CD4-positive, alpha-beta T cell treated with Interferon gamma for 1 hour (primary cell): ENCODE results near the gene FHIT.
"Not testable (repeated sequence)": the region's sequence is repeated elsewhere in the genome, so short reads cannot be mapped to it uniquely, and the experiment has no call there.

Experiments
- DNase-seq: peaks from one replicate; pipeline ENCODE4 v3.0.0-alpha.2; 2020

The FHIT gene

DNA sequence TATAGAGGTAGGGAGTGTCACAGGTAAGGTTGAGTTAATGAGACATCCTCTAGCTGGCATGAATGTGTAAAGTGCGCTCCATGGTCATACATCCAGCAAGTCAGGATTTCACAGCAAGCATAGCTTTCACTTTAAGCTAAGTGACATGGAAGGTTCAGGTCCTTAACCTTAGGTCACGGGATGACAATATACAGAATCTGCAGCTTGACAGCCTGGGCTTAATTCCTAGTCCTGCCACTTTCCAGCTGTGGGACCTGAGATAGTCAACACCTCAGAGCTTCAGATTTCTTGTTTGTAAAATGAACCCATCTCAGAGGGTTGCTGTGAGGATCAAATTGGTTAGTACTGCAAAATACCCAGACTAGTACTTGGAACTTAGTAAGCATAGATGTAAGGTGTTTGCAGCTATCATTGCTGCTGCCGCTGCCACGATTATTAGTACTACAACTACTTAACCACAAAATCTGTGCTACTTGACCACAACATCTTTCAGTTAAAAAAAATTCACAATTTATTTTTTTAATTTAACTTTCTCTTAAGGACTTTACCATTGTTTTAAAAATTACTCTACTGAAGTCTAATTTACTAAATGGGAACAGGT, 1311.3 kb downstream of the FHIT start:
- no peak for DNase-seq

DNA sequence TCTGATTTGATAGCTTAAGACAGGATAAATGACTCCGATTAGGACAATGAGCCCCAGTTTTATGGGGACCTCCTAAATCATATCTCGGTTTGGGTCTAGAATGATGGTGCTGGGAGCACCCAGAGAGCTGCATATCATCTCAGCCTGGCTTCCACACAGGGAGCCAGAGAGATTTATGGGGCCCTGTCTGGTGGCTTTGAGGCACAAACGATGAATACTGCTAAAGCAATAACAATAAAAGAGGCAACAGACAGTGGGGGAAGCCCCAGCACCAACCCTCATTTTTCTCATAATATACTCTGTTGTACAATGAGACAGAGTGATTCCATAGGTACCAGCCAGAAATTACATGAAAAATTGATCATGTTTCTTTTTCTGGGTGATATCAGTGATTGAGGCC, 1312.4 kb downstream of the FHIT start:
- no peak for DNase-seq

DNA sequence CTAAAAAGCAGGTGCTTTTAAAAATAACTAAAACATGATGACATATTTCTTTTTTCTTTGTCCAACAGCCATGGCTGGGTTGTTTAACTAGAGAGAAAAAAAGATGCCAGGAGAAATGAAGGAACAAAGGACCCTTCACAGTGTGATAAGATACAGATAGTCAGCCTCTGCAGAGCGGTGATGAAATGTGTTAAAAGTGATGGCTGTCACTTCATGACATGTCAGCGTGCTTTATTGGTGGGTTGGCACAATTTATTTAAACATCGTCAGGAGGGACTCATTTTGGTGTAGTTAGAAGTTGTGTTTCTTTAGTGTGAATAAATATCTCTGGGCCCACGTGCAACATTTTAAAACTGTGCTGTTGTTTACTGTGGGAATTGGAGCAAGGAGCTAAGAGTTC, 1314.1 kb downstream of the FHIT start:
- no peak for DNase-seq

DNA sequence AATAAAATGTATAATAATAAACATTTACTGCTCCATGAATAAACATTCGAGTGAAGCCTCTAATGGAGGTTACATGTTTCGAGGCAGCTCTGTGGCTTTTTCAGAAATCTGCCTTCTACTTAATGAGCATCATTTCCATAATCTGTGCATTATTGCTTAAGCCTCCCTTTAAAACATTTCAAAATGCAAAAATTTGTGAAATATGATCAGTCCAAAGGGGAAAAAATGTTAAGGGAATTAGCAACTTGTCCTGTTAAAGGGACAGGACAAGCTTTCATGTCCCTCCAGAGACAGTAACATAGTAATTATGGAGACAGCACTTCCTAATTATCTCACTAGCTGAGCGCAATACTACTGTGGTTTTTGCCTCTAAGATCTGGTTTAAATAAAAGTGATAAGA, 1314.8 kb downstream of the FHIT start:
- DNase-seq: no peak

DNA sequence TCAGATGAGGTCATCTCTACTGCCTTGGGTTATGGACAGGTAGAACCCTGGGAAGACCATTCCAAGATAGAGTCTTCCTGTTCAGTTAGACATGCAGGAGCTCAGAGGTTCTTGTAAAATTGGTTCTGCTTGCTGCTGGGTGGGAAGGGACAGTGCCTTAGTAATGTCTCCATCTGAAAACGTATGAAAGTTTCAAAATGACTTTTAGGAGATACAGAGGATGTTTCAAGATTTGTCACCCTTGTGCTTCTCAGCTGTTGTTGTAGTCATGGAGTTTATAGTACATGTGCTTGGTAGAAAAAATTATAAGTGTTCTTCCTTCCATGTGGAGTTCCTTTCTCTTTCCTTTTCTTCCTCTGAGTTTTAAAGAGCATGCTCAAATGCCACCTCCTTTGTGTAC, 1316.2 kb downstream of the FHIT start:
- no peak for DNase-seq

DNA sequence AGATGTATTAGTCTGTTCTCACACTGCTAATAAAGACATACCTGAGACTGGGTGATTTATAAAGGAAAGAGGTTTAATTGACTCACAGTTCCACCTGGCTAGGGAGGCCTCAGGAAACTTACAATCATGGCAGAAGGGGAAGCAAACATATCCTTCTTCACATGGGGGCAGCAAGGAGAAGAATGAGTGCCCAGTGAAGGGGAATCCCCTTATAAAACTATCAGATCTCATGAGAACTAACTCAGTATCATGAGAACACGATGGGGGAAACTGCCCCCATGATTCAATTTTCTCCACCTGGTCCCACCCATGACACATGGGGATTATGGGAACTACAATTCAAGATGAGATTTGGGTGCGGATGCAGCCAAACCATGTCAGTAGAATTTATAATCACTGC, 1316.7 kb downstream of the FHIT start:
- not testable (repeated sequence) for DNase-seq

- DNase-seq: no peak
Measured at GRCh38 chr3:59930170-59930569, 1321.1 kb downstream of the FHIT start.

- DNase-seq: no peak
Measured at GRCh38 chr3:59927056-59927455, 1324.2 kb downstream of the FHIT start.

- no peak for DNase-seq
Measured at GRCh38 chr3:59925946-59926345, 1325.3 kb downstream of the FHIT start.

- DNase-seq: no peak
Measured at GRCh38 chr3:59922192-59922591, 1329.1 kb downstream of the FHIT start.

DNA sequence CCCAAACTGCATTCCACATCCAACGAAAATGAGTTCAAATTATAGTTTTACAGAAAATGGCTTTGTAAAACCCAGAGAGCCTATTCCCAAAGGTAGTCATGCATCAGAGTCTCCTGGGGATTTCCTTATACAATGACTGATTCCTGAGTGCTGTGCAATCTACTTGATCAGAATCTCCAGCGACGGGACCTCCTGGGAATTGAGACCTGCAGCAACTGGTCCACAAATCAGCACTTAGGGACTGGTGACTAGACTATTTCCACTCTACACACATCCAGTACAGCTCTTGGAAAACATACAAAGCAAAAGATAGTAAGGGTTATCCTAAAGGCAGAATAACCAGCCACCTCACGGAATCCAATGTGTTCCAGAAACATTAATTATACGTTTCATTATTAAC, 1330.4 kb downstream of the FHIT start:
- DNase-seq: no peak

GRCh38 chr3:59919586-59919985, 1331.7 kb downstream of the FHIT start:
- DNase-seq: no peak

- no peak for DNase-seq
Measured at GRCh38 chr3:59914251-59914650, 1337.0 kb downstream of the FHIT start.

DNA sequence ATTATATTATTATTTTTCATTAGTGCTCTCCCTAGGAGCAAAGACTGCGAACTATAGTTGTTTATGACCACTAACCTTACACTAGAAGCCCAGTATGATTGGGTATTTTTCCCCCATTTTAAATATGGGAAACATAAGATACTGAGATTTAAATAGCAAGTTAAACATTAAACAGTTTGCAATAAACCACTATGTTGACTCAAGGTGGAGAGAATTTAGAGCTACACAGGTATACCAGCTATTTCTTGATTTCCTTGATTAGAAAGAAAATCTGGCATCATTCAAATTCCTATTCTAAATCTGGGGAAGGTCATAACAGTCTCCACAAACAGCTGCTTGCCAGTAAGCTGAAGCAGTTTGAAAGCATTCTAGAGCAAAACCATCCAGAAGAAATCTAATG, 1337.6 kb downstream of the FHIT start:
- DNase-seq: no peak

GRCh38 chr3:59908701-59909100, 1342.6 kb downstream of the FHIT start:
- no peak for DNase-seq

- DNase-seq: no peak
Measured at GRCh38 chr3:59908280-59908679, 1343.0 kb downstream of the FHIT start.

DNA sequence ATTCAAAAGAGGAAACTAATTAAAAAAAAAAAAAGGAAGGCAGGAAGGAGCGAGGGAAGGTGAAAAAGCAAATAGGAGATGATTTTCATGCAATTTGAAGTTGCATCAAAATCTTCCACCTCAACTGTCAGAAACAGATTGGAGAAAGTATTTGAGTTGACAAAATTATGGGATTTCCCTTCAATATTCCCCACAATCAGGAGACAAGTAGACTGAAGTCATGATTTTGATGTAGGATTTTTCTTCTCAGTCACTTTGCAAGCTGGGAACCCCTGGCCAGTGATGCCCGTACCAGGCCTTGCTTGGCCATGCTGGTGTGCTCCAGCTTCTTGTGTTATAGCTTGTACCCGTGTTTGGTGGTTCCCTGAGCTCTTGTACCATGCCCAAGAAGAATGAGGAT, 1347.0 kb downstream of the FHIT start:
- no peak for DNase-seq

DNA sequence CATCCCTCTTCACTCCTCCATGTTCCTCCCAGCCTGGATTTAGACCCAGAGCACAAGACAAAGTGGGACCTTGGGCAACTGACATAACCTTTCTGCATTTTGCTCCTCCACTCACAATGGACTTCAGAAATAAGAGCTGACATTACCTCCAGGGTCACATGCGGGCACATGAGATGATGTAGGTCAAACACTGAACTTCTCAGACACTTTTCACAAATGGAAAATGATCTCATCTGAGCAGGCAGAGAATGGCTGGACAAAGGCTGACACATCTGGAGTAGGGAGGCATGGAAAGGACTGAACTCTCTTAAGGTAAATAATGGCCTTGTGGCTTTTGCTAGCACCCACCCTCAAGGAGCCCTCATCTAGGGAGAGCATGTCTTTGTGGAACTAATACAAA, 1352.2 kb downstream of the FHIT start:
- DNase-seq: no peak

DNA sequence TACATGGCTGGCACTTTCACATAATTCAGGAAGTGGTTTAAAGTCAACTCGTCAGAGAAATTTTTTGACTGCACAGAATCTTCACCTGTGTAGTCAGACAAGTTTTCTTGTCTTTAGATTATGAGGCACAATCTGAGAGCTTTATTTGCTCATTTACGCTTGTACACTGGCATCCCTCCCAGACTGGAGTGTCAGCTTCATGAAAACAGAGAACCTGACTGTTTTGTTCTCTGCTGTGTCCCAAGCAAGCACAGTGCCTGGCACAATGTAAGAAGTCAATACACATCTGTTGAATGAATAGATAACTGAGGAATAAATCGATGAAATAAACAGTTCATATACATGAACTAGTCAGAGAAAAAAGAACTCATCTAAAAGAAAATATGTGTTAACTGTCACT, 1355.3 kb downstream of the FHIT start:
- DNase-seq: no peak

- DNase-seq: no peak
Measured at GRCh38 chr3:59894425-59895121, 1356.7 kb downstream of the FHIT start.

- no peak for DNase-seq
Measured at GRCh38 chr3:59890639-59891038, 1360.6 kb downstream of the FHIT start.

- no peak for DNase-seq
Measured at GRCh38 chr3:59886790-59887189, 1364.5 kb downstream of the FHIT start.

- DNase-seq: no peak
Measured at GRCh38 chr3:59885899-59886400, 1365.3 kb downstream of the FHIT start.

- DNase-seq: no peak
Measured at GRCh38 chr3:59885101-59885500, 1366.2 kb downstream of the FHIT start.

DNA sequence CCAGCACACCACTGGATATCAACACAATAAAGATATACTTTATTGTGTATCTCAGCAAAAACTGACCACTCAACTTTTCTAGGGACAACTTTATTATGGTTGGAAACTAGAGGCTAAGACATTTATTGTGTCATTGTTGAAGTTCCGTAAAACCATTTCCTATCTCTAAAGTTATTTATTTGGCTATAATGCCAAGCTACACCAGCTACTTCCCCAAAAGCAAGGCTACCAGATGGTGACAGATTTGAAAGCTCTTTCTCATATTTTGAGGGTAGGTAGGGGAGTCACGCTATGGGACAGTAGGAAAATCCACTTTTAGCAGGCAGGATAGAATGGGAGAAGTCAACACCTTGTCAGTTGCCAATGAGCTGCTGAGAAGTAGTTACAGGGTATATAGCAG, 1366.8 kb downstream of the FHIT start:
- no peak for DNase-seq
